ENCODE results near the gene CEP78.

CEP78 gene

GRCh38 chr9:78291240-78291925 is 55.5 kb downstream of the CEP78 start:
- DNase-seq: no peak

- DNase-seq: no peak
Measured at GRCh38 chr9:78292026-78292425, 56.2 kb downstream of the CEP78 start.

- DNase-seq: no peak
Measured at GRCh38 chr9:78292716-78293497, 57.0 kb downstream of the CEP78 start.

GRCh38 chr9:78294290-78295176 is 58.7 kb downstream of the CEP78 start:
- no peak for DNase-seq

- no peak for DNase-seq
Measured at GRCh38 chr9:78295177-78295575, 59.3 kb downstream of the CEP78 start.

GRCh38 chr9:78295731-78296130 is 59.9 kb downstream of the CEP78 start:
- DNase-seq: no peak

GRCh38 chr9:78296201-78296892 is 60.5 kb downstream of the CEP78 start:
- DNase-seq: peak; percentile 8

GRCh38 chr9:78296893-78297671 is 61.2 kb downstream of the CEP78 start, which contains the start of gene PSAT1:
PSAT1 (plus strand) TSS chr9:78297125; CDS start chr9:78297211, 86 bp downstream.
- peak; percentile 65 for DNase-seq

GRCh38 chr9:78297672-78297961 is 61.7 kb downstream of the CEP78 start:
- no peak for DNase-seq

GRCh38 chr9:78298046-78298765 is 62.3 kb downstream of the CEP78 start:
- DNase-seq: no peak

- no peak for DNase-seq
Measured at GRCh38 chr9:78300209-78300608, 64.3 kb downstream of the CEP78 start.

GRCh38 chr9:78301466-78301865 is 65.6 kb downstream of the CEP78 start:
- DNase-seq: no peak

GRCh38 chr9:78303377-78304062 is 67.6 kb downstream of the CEP78 start:
- DNase-seq: no peak

GRCh38 chr9:78304357-78304756 is 68.5 kb downstream of the CEP78 start:
- no peak for DNase-seq

GRCh38 chr9:78306222-78307076 is 70.6 kb downstream of the CEP78 start:
- no peak for DNase-seq

- DNase-seq: no peak
Measured at GRCh38 chr9:78307360-78307759, 71.5 kb downstream of the CEP78 start.

GRCh38 chr9:78309066-78309465 is 73.2 kb downstream of the CEP78 start:
- no peak for DNase-seq

- no peak for DNase-seq
Measured at GRCh38 chr9:78311075-78311474, 75.2 kb downstream of the CEP78 start.

- DNase-seq: no peak
Measured at GRCh38 chr9:78311886-78312524, 76.1 kb downstream of the CEP78 start.

All from NCI-H1417 treated with DMSO at 0.1 percent for 48 hours (cell line).